T-helper 9 cell (primary cell): ENCODE measurements around the gene PARD3.
A peak's percentile ranks its signal among the peaks of the same experiment; 100 is the strongest.
"Not testable (repeated sequence)": the region's sequence is repeated elsewhere in the genome, so short reads cannot be mapped to it uniquely, and the experiment has no call there.

Experiments
- DNase-seq: peaks from one replicate; pipeline ENCODE4 v3.0.0-alpha.2; 2020

PARD3 gene

GRCh38 chr10:34644815-34645214, 170.3 kb downstream of the PARD3 start:
- not testable (repeated sequence) for DNase-seq

GRCh38 chr10:34644224-34644623, 170.9 kb downstream of the PARD3 start:
- DNase-seq, result no peak

- DNase-seq, result no peak
Measured at GRCh38 chr10:34643620-34644019, 171.5 kb downstream of the PARD3 start.

- no peak for DNase-seq
Measured at GRCh38 chr10:34641913-34642558, 173.1 kb downstream of the PARD3 start.

GRCh38 chr10:34641147-34641912, 173.8 kb downstream of the PARD3 start:
- no peak for DNase-seq

- peak; percentile 56 for DNase-seq
Measured at GRCh38 chr10:34638406-34639054, 176.6 kb downstream of the PARD3 start.

GRCh38 chr10:34637418-34637911, 177.6 kb downstream of the PARD3 start:
- peak; percentile 55 for DNase-seq

GRCh38 chr10:34635111-34635510, 180.0 kb downstream of the PARD3 start:
- DNase-seq, result no peak

GRCh38 chr10:34633374-34633773, 181.7 kb downstream of the PARD3 start:
- no peak for DNase-seq

GRCh38 chr10:34629084-34629483, 186.0 kb downstream of the PARD3 start:
- DNase-seq, result no peak

GRCh38 chr10:34628174-34628796, 186.8 kb downstream of the PARD3 start:
- DNase-seq, result no peak

GRCh38 chr10:34627741-34628140, 187.4 kb downstream of the PARD3 start:
- no peak for DNase-seq

- DNase-seq, result no peak
Measured at GRCh38 chr10:34627331-34627730, 187.8 kb downstream of the PARD3 start.

GRCh38 chr10:34626158-34626880, 188.8 kb downstream of the PARD3 start:
- DNase-seq, result no peak

- DNase-seq, result no peak
Measured at GRCh38 chr10:34624323-34625153, 190.6 kb downstream of the PARD3 start.

- no peak for DNase-seq
Measured at GRCh38 chr10:34622945-34623344, 192.2 kb downstream of the PARD3 start.

GRCh38 chr10:34618611-34619010, 196.5 kb downstream of the PARD3 start:
- no peak for DNase-seq

- DNase-seq, result no peak
Measured at GRCh38 chr10:34615770-34616169, 199.3 kb downstream of the PARD3 start.

GRCh38 chr10:34613491-34613890, 201.6 kb downstream of the PARD3 start:
- DNase-seq, result no peak

GRCh38 chr10:34612938-34613337, 202.2 kb downstream of the PARD3 start:
- no peak for DNase-seq

- DNase-seq, result no peak
Measured at GRCh38 chr10:34612446-34612845, 202.7 kb downstream of the PARD3 start.
